K562 (cell line): ENCODE data around the gene ANKS4B.

Source experiments
- CHD7 ChIP-seq: fragments of 200-600 bp; sonication (generic); IDR thresholded peaks from one replicate; pipeline ENCODE4 v1.6.1; 2012; ENCODE audit warnings: mild to moderate bottlenecking, low read depth, low read length, inconsistent platforms
- CTCF ChIP-seq, 3 experiments: IDR thresholded peaks in 2 of 3; conservative IDR thresholded peaks in 1 of 3; 2 replicates each; pipeline ENCODE4 v1.5.1; 2011 to 2012; ENCODE audit warnings: low read length in 3 of 3, mild to moderate bottlenecking in 3 of 3, control low read depth in 2 of 3, improper control_type of control experiment in 1 of 3, inconsistent platforms in 1 of 3, low read depth in 1 of 3, mixed read lengths in 1 of 3, moderate library complexity in 1 of 3; ENCODE audit not compliant: insufficient read depth in 2 of 3
- ELF1 ChIP-seq: fragments of 200-800 bp; sonication (Bioruptor generic); IDR thresholded peaks from 2 replicates; pipeline ENCODE4 v1.6.1; 2016; ENCODE audit warnings: missing genetic modification characterization, missing compliant biosample characterization
- MTA2 ChIP-seq: fragments of 450-650 bp; IDR thresholded peaks from 2 replicates; pipeline ENCODE4 v1.6.1; 2016; ENCODE audit warnings: low read depth
- MXI1 ChIP-seq: IDR thresholded peaks from 2 replicates; pipeline ENCODE4 v1.6.1; 2011; ENCODE audit warnings: low read depth, mild to moderate bottlenecking, improper control_type of control experiment, low read length
- NFYB ChIP-seq: IDR thresholded peaks from 2 replicates; pipeline ENCODE4 v1.6.1; 2011; ENCODE audit warnings: mild to moderate bottlenecking, moderate library complexity; ENCODE audit not compliant: insufficient read length; ENCODE audit errors: extremely low read depth
- OTX1 ChIP-seq: fragments of 450-650 bp; formaldehyde crosslinking; IDR thresholded peaks from 2 replicates; pipeline ENCODE4 v1.4.0; 2022; ENCODE audit warnings: mild to moderate bottlenecking
- PCBP2 ChIP-seq: fragments of 200-400 bp; formaldehyde crosslinking; IDR thresholded peaks from 2 replicates; pipeline ENCODE4 v1.6.1; 2018; ENCODE audit warnings: low read length, low read depth, mild to moderate bottlenecking, moderate library complexity; ENCODE audit not compliant: poor library complexity, severe bottlenecking
- PHF8 ChIP-seq: fragments of 200-600 bp; sonication (generic); IDR thresholded peaks from 2 replicates; pipeline ENCODE4 v1.6.1; 2012; ENCODE audit warnings: mixed run types, mild to moderate bottlenecking, inconsistent platforms, low read length, moderate library complexity, borderline replicate concordance
- REST ChIP-seq, 2 experiments: fragments of 450-650 bp; formaldehyde crosslinking in 1 of 2; IDR thresholded peaks; 2 replicates each; pipeline versions ENCODE4 v1.4.0 to v1.6.1; 2014 to 2020; ENCODE audit warnings: mild to moderate bottlenecking in 2 of 2, borderline replicate concordance in 1 of 2, low read depth in 1 of 2
- RFX5 ChIP-seq: IDR thresholded peaks from 2 replicates; pipeline ENCODE4 v1.6.1; 2011; ENCODE audit warnings: low read depth, mild to moderate bottlenecking, improper control_type of control experiment, low read length
- YY1 ChIP-seq, 3 experiments: IDR thresholded peaks; 2 replicates each; pipeline ENCODE4 v1.6.1; 2011; ENCODE audit warnings: low read length in 2 of 3, mild to moderate bottlenecking in 2 of 3, moderate library complexity in 2 of 3, borderline replicate concordance in 1 of 3, control low read depth in 1 of 3, low read depth in 1 of 3; ENCODE audit not compliant: insufficient read depth in 3 of 3, insufficient replicate concordance in 2 of 3, control insufficient read depth in 1 of 3, insufficient read length in 1 of 3; ENCODE audit errors: extremely low read depth in 1 of 3
- ZNF384 ChIP-seq: IDR thresholded peaks from 2 replicates; pipeline ENCODE4 v1.6.1; 2012; ENCODE audit warnings: low read depth, low read length, improper control_type of control experiment

- no peak for TF ChIP-seq MTA2
- no peak for TF ChIP-seq PCBP2
- TF ChIP-seq ZNF384, result no peak
- TF ChIP-seq YY1 (IDR thresholded peaks at IDR 0.05; ENCODE audit: borderline replicate concordance in 1 of 3, control insufficient read depth in 1 of 3, extremely low read depth in 1 of 3, insufficient read depth in 3 of 3, insufficient read length in 1 of 3, insufficient replicate concordance in 2 of 3, low read depth in 1 of 3, low read length in 2 of 3), result no peak
- TF ChIP-seq NFYB, result no peak
- TF ChIP-seq CTCF (IDR thresholded peaks at IDR 0.05 in 2 of 3, conservative IDR thresholded peaks at IDR 0.05 in 1 of 3; ENCODE audit: insufficient read depth in 2 of 3, low read depth in 1 of 3, low read length in 3 of 3), result no peak
- no peak for TF ChIP-seq MXI1
- TF ChIP-seq CHD7, result no peak
- TF ChIP-seq REST (IDR thresholded peaks at IDR 0.05; ENCODE audit: borderline replicate concordance), result no peak
- TF ChIP-seq REST (CRISPR knock-in tag; IDR thresholded peaks at IDR 0.05; ENCODE audit: low read depth), result no peak
- no peak for TF ChIP-seq RFX5
- no peak for TF ChIP-seq ELF1 (tag)
- no peak for TF ChIP-seq PHF8
- no peak for TF ChIP-seq OTX1 (CRISPR knock-in tag)
Observed at GRCh38 chr16:21275529-21275928, 42.0 kb downstream of the ANKS4B start.
